Testis (tissue), 2 donors: Measurements from ENCODE around the gene F5.

ENCODE experiments used
- POLR2A ChIP-seq: fragments of 450-650 bp; IDR thresholded peaks from one replicate; pipeline ENCODE4 v1.6.1; 2017; ENCODE audit warnings: antibody characterized with exemption, mild to moderate bottlenecking, moderate library complexity
- TF ChIP-seq, protein P1 (sequence below), 3 experiments: fragments of 450-650 bp in 2 of 3; fragments of 200-600 bp in 1 of 3; sonication (generic) in 1 of 3; IDR thresholded peaks; one replicate each; pipeline ENCODE4 v1.5.1; 2016 to 2019; ENCODE audit warnings: antibody characterized with exemption in 3 of 3, mild to moderate bottlenecking in 2 of 3, moderate library complexity in 1 of 3

GRCh38 chr1:169618367-169618766, 32.1 kb upstream of the F5 start:
- TF ChIP-seq, protein P1, sequence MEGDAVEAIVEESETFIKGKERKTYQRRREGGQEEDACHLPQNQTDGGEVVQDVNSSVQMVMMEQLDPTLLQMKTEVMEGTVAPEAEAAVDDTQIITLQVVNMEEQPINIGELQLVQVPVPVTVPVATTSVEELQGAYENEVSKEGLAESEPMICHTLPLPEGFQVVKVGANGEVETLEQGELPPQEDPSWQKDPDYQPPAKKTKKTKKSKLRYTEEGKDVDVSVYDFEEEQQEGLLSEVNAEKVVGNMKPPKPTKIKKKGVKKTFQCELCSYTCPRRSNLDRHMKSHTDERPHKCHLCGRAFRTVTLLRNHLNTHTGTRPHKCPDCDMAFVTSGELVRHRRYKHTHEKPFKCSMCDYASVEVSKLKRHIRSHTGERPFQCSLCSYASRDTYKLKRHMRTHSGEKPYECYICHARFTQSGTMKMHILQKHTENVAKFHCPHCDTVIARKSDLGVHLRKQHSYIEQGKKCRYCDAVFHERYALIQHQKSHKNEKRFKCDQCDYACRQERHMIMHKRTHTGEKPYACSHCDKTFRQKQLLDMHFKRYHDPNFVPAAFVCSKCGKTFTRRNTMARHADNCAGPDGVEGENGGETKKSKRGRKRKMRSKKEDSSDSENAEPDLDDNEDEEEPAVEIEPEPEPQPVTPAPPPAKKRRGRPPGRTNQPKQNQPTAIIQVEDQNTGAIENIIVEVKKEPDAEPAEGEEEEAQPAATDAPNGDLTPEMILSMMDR (IDR thresholded peaks at IDR 0.05): no peak
- no peak for TF ChIP-seq POLR2A
